NOMO-1 (cell line): ENCODE data around the gene PSAP.

Experiments
- DNase-seq, 2 experiments: peaks; one replicate each; lab custom pipeline; 2025; ENCODE audit not compliant: unreplicated experiment in 2 of 2; lab: John Stamatoyannopoulos, UW

Gene PSAP

DNA sequence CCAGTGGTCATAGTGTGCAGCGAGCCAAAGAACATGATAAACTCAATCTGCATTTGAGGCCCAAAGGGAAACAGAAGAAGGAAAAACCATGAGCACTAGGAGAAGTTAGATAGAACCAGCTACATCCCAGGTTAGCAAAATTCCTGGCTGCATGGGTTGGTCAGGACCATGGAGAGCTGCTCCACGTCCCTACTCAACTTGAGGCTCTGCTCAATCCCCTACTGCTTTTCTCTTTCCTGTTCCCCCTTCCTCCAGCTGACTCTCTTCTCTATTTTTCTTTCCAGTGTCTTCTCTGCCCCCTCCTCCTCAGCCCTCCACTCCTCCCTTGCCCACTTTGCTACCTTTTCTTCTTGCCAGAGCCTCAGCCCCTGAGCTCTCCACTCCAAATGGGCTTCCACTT, 55.8 kb downstream of the PSAP start:
- peak in 1 of 2 experiments; percentile 9 for DNase-seq

GRCh38 chr10:71790749-71791440, 60.2 kb downstream of the PSAP start:
- no peak for DNase-seq

DNA sequence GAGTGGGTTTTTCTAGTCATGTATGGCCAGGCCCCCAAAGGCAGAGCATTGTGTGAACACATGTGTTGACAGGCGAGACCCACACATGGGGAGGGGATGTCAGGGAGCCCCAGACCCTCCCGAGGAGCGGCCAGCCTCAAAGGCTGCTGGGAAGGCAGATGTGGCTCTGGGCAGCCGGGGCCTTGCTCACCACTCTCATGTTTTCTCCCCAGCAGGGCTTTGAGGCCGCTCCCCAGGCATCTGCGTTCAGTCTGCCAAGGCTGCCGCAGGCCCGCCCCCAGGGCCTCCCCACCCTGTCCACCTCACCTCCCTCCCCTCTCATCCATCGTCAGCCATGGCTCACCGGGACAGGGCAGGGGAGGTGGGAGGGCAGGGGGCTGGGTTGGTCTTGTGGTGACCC, 61.2 kb downstream of the PSAP start:
- DNase-seq: no peak

GRCh38 chr10:71788954-71789353, 62.1 kb downstream of the PSAP start:
- DNase-seq: no peak

DNA sequence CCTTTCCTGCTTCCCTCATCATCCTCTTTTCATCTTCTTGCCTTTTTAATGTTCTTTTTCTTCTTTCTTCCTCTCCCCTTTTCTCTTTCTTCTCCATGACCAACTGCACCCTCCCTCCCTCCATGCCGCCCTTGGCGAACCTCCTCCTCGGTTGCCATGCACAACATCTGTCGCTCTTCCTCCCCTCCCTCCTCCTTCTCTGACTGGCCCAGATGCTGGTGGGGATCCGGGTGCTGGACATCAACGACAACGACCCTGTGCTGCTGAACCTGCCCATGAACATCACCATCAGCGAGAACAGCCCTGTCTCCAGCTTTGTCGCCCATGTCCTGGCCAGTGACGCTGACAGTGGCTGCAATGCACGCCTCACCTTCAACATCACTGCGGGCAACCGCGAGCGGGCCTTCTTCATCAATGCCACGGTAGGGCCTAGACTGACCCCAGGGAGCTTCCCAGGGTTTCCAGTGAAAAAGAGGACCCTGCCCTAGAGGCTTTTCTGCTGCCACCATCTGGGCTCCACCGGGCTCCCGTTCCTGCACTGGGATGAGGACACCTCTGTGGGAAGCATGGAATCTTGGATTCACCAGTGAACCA, 66.3 kb downstream of the PSAP start:
- no peak for DNase-seq

DNA sequence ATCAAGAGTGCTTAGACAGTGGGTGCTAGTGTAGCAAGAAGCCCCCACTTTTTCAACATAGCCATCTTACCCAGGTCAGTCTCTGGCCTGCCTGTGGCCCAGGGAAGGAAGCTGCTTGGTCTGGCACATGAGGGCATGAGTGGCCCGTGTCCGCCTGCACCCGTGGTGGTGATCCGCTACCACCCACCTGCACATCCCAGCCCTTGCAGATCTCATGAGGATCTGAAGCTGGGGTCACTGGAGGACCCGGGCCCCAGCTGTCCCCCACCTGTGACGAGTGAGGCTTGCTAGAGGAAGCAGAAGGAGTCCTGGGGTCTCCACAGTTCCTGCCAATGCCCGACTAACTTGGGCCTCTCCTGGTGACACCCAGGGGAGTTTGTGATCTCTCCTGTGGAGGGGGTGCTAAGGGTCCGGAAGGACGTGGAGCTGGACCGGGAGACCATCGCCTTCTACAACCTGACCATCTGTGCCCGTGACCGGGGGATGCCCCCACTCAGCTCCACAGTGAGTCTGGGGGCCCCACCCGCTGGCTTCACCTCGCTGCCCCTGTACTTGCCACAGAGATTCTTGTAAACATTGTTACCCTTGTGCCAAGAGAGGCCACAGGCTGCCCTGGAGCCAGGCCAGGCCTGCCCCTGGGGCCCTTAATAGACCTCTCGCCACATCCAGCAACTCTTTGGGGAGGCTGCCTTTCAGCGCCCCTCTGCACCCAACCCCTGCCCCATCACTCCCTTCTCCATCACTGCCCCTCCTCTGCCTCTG, 67.0 kb downstream of the PSAP start:
- DNase-seq: no peak

- DNase-seq: peak in 1 of 2 experiments; percentile 14
These were observed 68.0 kb downstream of the PSAP start for GRCh38 chr10:71782917-71783490.

DNA sequence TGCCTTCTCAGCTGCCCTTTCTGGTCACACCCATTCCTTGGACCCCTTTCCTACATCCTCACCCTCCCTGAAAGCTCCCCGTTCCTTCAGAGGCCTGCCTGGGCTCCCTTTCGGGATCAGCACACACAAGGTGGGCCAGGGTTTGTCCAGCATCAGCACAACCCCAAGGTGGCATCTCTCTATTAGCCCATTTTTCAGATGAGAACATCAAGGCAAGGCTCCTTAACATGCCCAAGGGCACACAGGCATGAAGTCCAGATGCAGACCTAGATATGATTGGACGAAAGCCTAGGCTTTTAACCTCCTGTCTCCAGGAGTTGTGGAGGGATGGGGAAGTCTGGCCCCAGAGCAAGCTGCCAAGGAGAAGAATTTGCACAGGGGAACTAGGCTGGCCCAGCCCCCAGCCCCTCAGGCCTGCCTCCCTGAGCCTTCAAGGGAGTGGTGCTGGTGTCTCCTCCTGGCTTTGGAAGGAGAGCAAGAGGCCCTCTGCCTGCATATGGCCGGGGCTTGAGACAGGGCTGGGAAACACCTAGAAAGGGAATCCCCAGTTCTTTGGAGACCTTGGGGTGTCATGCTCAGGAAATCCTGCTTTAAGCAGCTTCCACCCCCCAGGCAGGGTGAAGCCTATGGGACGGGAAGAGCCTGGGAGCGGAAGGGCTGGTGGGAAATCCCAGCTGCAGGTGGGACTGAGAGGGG, 68.7 kb downstream of the PSAP start:
- DNase-seq: no peak

DNA sequence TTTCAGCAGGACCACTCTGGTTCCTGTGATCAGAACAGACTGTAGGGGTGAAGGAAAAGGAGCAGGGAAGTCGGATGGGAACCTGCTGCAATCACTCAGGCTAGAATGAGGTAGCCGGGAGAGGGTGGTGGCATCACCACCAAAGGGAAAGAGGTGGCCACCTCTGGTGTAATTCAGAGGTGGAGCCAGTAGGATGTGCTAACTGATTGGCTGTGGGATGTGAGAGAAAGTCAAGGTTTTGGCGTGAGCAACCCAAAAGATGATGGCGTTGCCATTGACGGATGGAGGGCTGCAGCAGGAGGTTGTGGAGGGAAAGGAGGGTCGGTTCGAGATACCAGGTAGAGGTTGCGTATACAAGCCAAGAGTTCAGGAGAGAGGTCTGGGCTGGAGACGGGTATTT, 70.3 kb downstream of the PSAP start:
- DNase-seq: no peak

DNA sequence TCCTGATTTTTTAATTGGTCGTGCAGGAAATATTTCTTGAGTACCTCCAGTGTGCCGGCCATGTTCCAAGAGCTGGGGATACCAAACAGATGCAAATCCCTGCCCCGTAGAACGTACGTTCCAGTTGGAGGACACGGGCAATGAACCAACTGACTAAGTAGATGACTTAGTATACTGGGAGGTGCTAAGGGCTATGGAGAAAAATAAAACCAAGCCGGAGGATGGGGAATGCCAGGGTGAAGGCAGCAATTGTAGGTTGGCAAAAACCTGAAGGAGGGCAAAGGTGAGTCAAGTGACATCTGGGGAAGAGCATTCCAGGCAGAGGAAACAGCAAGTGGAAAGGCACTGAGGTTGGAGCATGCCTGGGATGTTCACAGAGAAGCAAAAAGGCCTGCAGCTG, 70.9 kb downstream of the PSAP start:
- DNase-seq: no peak

DNA sequence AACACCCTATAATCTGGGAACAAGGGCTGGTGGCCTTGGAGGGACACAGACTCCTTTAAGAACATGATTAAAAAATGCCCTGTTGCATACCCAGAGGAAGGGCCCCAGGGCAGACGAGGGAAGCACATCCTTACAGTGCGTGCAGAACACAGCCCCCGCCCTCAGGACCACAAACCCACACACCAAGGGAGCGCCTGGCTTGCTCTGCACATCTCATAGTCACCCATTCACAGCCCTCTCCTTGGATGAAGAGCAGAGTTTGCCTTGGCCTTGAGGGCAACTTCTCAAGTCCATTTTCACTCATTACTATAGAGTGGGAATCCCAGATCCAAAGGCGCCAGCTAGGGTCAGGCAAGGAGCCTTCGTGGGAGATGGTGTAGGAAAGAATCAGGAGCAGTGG, 71.4 kb downstream of the PSAP start:
- no peak for DNase-seq

DNA sequence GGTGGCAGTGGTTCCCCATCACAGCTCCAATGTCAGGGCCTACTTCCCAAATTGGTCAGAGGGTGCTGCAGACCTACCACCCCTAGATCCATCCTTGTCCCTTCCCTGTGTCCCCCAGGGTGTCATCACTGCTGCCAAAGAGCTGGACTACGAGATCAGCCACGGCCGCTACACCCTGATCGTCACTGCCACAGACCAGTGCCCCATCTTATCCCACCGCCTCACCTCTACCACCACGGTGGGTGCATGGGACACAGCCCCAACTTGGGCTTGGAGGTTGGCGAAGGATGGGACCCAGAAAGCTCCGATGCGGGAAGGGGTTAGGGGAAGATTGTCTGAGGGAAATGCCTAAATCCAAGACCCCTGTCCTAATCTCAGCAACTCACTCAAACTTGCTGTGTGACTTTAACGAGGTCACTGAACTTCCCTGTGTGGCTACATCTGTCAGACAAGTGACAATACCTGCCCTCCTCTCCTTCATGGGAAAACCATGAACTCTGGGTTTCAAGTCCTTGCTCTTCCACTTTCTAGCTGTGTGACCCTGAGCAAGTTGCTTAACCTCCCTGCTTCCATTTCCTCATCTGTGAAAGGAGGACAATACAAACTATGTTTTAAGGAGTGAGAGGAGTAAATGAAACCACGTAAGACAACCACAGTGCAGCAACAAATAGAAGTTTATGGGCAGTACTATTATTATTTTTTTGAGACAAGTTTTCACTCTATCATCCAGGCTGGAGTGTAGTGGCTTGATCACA, 72.8 kb downstream of the PSAP start:
- peak in 1 of 2 experiments; percentile 6 for DNase-seq

DNA sequence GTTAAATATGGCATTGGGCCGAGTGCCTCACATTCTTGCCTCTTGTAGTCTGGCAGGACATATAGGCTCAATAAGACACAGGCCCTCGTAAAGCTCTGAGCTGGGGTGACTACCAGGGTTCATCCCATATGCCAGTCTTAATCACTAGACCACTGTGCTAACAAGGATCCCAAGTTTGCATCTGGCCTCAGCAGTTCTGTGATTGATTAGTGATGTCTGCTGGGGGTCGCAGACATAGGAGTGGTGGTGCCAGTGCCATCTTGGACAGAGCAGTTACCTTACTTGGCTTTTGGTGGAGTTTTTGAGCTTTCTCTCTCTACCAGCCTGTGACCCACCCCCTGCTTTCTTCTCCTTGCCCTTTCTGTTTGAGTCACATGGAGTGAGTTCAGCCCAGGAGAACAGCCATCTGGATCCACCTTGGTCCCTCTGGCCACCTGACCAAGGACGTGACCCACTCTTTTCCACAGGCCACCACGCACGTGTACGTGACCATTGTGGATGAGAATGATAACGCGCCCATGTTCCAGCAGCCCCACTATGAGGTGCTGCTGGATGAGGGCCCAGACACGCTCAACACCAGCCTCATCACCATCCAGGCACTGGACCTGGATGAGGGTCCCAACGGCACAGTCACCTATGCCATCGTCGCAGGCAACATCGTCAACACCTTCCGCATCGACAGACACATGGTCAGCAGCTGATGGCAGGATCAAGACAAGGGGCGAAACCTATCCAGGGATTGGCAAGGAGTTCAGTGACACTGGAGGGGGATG, 73.7 kb downstream of the PSAP start:
- no peak for DNase-seq

DNA sequence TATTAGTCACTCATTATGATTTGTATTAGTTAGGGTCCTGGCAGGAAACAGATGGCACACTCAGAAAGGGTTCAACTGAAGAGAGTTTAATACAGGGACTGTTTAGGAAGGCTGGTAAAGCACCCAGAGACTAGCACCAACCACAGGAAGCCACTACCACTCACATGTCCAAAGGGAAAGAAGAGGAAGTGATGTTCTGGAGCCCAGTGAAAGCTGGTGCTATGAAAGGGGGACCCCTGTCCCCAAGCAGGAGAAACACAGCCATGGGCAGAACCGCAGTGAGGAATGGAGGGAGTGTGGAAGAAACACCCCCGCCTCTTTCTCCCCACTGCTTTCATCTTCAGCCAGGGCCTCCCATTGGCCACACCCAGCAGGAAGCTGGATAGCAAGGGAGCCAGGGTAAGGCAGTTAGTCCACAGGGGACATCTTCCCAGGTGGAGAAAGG, 74.5 kb downstream of the PSAP start:
- peak; percentile 47 to 69 for DNase-seq

DNA sequence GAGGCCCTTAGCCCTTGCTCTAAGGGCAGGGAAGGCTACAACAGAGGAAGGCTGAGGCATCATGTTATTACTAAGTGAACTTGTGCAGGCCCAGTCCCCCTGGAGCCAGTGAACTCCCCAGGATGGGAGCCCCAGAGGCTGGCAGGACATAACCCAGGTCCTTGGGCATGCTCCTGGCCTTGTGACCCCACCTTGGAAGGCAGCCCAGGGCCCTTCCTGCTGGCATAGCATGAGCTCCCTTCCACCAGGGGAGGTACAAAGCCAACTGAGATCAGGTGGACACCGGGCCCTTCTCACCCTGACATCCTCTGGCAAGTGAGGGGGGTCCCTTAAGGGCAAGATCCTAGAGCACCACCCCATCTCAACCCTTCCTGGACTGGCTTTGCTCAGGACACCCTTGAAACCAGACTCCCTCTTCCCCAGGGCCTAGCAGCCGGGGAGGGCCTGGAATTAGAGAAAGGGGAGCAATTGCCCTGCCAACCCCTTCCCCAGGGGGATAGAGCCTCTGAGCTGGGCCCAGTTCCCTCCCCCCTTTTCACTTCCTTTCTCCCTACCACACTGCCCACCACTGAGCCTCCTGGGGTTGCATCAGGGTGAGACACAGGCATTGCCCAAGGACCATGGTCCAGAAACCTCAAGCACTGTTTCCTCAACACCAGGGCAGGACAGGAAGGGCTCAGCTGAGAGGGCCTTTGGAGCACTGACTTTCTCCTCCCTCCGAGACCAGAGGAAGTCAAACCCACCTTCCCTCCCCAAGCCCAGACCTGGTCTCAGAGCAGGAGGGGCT, 75.9 kb downstream of the PSAP start:
- DNase-seq: peak; percentile 92 to 95

GRCh38 chr10:71773221-71773971, 77.7 kb downstream of the PSAP start, which contains the start of gene VSIR:
TSS of gene VSIR (minus strand) at chr10:71773520. CDS start at chr10:71773439, 81 bp downstream.
- peak; percentile 84 to 95 for DNase-seq

DNA sequence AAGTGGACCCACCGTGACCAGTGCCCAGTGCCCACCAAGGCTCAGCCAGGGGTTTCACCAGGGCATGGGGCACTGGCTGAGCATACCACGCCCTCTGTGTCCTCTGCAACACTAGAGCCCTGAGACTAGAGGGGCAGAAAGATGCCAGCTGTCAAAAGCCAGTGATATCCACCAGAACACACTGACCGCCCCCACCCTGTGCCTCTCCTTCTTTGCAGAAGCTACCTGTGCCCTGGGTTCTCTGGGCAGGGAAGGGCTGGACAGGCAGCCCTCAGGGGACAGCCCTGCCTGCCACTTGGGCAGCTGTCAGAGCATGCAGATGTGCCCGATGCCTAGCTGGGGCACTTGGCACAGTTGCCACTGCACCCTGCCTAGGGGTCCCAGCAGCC, 78.2 kb downstream of the PSAP start:
- no peak for DNase-seq
